Measurements from ENCODE around the gene MEIS2.

MEIS2 gene

GRCh38 chr15:36863570-36863969, 236.8 kb downstream of the MEIS2 start:
- no peak for DNase-seq

- DNase-seq: no peak
These were observed 239.6 kb downstream of the MEIS2 start for GRCh38 chr15:36860792-36861191.

- DNase-seq: no peak
These were observed 241.9 kb downstream of the MEIS2 start for GRCh38 chr15:36858423-36858822.

GRCh38 chr15:36856339-36856973, 243.9 kb downstream of the MEIS2 start:
- no peak for DNase-seq

- DNase-seq: no peak
These were observed 249.5 kb downstream of the MEIS2 start for GRCh38 chr15:36850864-36851263.

GRCh38 chr15:36845270-36845669, 255.1 kb downstream of the MEIS2 start:
- no peak for DNase-seq

GRCh38 chr15:36844534-36844998, 255.8 kb downstream of the MEIS2 start:
- DNase-seq: no peak

- no peak for DNase-seq
These were observed 256.5 kb downstream of the MEIS2 start for GRCh38 chr15:36843822-36844221.

GRCh38 chr15:36841193-36841592, 259.2 kb downstream of the MEIS2 start:
- no peak for DNase-seq
